H9 (cell line): ENCODE measurements around the gene LYSET. TPM values are rescaled to one million over a fixed set of nuclear protein-coding genes. Genes with fewer than 3 reads are reported as not detected.

Source experiments
- DNase-seq: peaks from one replicate; pipeline ENCODE4 v3.0.0-alpha.2; 2017
- H2AFZ ChIP-seq: one replicate; pipeline ENCODE4 v1.6.1; 2013; ENCODE audit warnings: mild to moderate bottlenecking, low read length, control low read depth, moderate library complexity
- H2AK5ac ChIP-seq: 2 replicates; pipeline ENCODE4 v1.6.1; 2013; ENCODE audit warnings: low read length, control low read depth, mixed read lengths; ENCODE audit not compliant: insufficient read length
- H2BK120ac ChIP-seq: one replicate; pipeline ENCODE4 v1.6.1; 2013; ENCODE audit warnings: low read depth, mild to moderate bottlenecking, low read length, control low read depth, inconsistent platforms; ENCODE audit not compliant: poor library complexity, severe bottlenecking
- H2BK12ac ChIP-seq: 2 replicates; pipeline ENCODE4 v1.6.1; 2013; ENCODE audit warnings: low read length, control low read depth, mixed read lengths, low read depth; ENCODE audit not compliant: insufficient read length
- H2BK15ac ChIP-seq: 2 replicates; pipeline ENCODE4 v1.6.1; 2013; ENCODE audit warnings: low read depth, low read length, control low read depth
- H2BK20ac ChIP-seq: one replicate; pipeline ENCODE4 v1.6.1; 2013; ENCODE audit warnings: low read depth, mild to moderate bottlenecking, low read length, control low read depth, inconsistent platforms; ENCODE audit not compliant: poor library complexity, severe bottlenecking
- H2BK5ac ChIP-seq: 2 replicates; pipeline ENCODE4 v1.6.1; 2013; ENCODE audit warnings: low read length, control low read depth, mixed read lengths; ENCODE audit not compliant: insufficient read length
- H3K14ac ChIP-seq: 2 replicates; pipeline ENCODE4 v1.6.1; 2013; ENCODE audit warnings: low read length, control low read depth; ENCODE audit not compliant: insufficient read depth
- H3K18ac ChIP-seq: 2 replicates; pipeline ENCODE4 v1.6.1; 2013; ENCODE audit warnings: low read depth, mild to moderate bottlenecking, mixed read lengths, low read length, control low read depth; ENCODE audit not compliant: insufficient read length
- H3K23ac ChIP-seq: 2 replicates; pipeline ENCODE4 v1.6.1; 2013; ENCODE audit warnings: low read length, control low read depth, mixed read lengths, low read depth; ENCODE audit not compliant: insufficient read length
- H3K23me2 ChIP-seq: 2 replicates; pipeline ENCODE4 v1.6.1; 2013; ENCODE audit warnings: low read depth, mild to moderate bottlenecking, mixed read lengths, low read length, control low read depth; ENCODE audit not compliant: insufficient read length, poor library complexity, severe bottlenecking
- H3K27ac ChIP-seq: 2 replicates; pipeline ENCODE4 v1.5.1; 2013; ENCODE audit warnings: low read length, control low read depth, mixed read lengths, low read depth; ENCODE audit not compliant: insufficient read length
- H3K27me3 ChIP-seq: 2 replicates; pipeline ENCODE4 v1.6.1; 2013; ENCODE audit warnings: low read length, control low read depth, inconsistent platforms; ENCODE audit not compliant: insufficient read depth
- H3K4ac ChIP-seq: 2 replicates; pipeline ENCODE4 v1.6.1; 2013; ENCODE audit warnings: low read depth, mild to moderate bottlenecking, control low read depth, inconsistent platforms, low read length, moderate library complexity
- H3K4me1 ChIP-seq: 2 replicates; pipeline ENCODE4 v1.6.1; 2013; ENCODE audit warnings: low read length, control low read depth, inconsistent platforms; ENCODE audit not compliant: insufficient read depth
- H3K4me2 ChIP-seq: 2 replicates; pipeline ENCODE4 v1.6.1; 2013; ENCODE audit warnings: low read length, control low read depth, mixed read lengths; ENCODE audit not compliant: insufficient read length, insufficient read depth
- H3K56ac ChIP-seq: 2 replicates; pipeline ENCODE4 v1.6.1; 2013; ENCODE audit warnings: low read depth, mild to moderate bottlenecking, mixed read lengths, low read length, control low read depth; ENCODE audit not compliant: insufficient read length
- H3K79me1 ChIP-seq: 2 replicates; pipeline ENCODE4 v1.6.1; 2013; ENCODE audit warnings: low read depth, mild to moderate bottlenecking, moderate library complexity, low read length, control low read depth, inconsistent platforms; ENCODE audit not compliant: insufficient read depth, poor library complexity, severe bottlenecking
- H3K79me2 ChIP-seq: 2 replicates; pipeline ENCODE4 v1.6.1; 2013; ENCODE audit warnings: low read length, control low read depth, inconsistent platforms; ENCODE audit not compliant: insufficient read depth
- H3K9ac ChIP-seq: 2 replicates; pipeline ENCODE4 v1.6.1; 2013; ENCODE audit warnings: low read length, control low read depth, mixed read lengths; ENCODE audit not compliant: insufficient read length; ENCODE audit errors: extremely low read depth
- H3K9me3 ChIP-seq: one replicate; pipeline ENCODE4 v1.6.1; 2013; ENCODE audit warnings: low read depth, low read length, inconsistent platforms; ENCODE audit not compliant: control insufficient read depth
- H3T11ph ChIP-seq: one replicate; pipeline ENCODE4 v1.6.1; 2013; ENCODE audit warnings: mild to moderate bottlenecking, low read length, control low read depth, inconsistent platforms
- H4K20me1 ChIP-seq: one replicate; pipeline ENCODE4 v1.6.1; 2013; ENCODE audit not compliant: control insufficient read depth, insufficient read length, insufficient read depth
- H4K5ac ChIP-seq: 2 replicates; pipeline ENCODE4 v1.6.1; 2013; ENCODE audit warnings: low read depth, mild to moderate bottlenecking, mixed read lengths, low read length, control low read depth; ENCODE audit not compliant: insufficient read length
- H4K8ac ChIP-seq: replicated peaks from 2 replicates; pipeline ENCODE4 v1.6.1; 2013; ENCODE audit warnings: low read length, control low read depth, mixed read lengths, low read depth; ENCODE audit not compliant: insufficient read length
- H4K91ac ChIP-seq: 2 replicates; pipeline ENCODE4 v1.6.1; 2013; ENCODE audit warnings: low read depth, mild to moderate bottlenecking, moderate library complexity, mixed read lengths, low read length, control low read depth; ENCODE audit not compliant: insufficient read length
- H3K27ac Mint-ChIP-seq, 3 experiments: 2 replicates in 2 of 3; 3 replicates in 1 of 3; pipeline ENCODE4 v1.8.0; 2020 to 2021; ENCODE audit warnings: mixed read lengths in 3 of 3, mild to moderate bottlenecking in 1 of 3, moderate library complexity in 1 of 3
- H3K27me3 Mint-ChIP-seq: 2 replicates; pipeline ENCODE4 v1.8.0; 2021; ENCODE audit warnings: low read depth, mild to moderate bottlenecking, moderate library complexity, mixed read lengths
- H3K36me3 Mint-ChIP-seq, 3 experiments: 2 replicates in 2 of 3; 3 replicates in 1 of 3; pipeline ENCODE4 v1.8.0; 2020 to 2021; ENCODE audit warnings: low read depth in 3 of 3, mixed read lengths in 3 of 3; ENCODE audit not compliant: insufficient read depth in 1 of 3
- H3K4me1 Mint-ChIP-seq, 2 experiments: 2 replicates each; pipeline ENCODE4 v1.8.0; 2020; ENCODE audit warnings: mixed read lengths in 2 of 2
- H3K4me3 Mint-ChIP-seq, 2 experiments: 2 replicates in 1 of 2; 3 replicates in 1 of 2; pipeline ENCODE4 v1.8.0; 2020 to 2021; ENCODE audit warnings: mild to moderate bottlenecking in 2 of 2, mixed read lengths in 2 of 2, moderate library complexity in 1 of 2
- H3K9me3 Mint-ChIP-seq, 2 experiments: 2 replicates in 1 of 2; 3 replicates in 1 of 2; pipeline ENCODE4 v1.8.0; 2020; ENCODE audit warnings: mild to moderate bottlenecking in 2 of 2, mixed read lengths in 2 of 2, moderate library complexity in 1 of 2
- CTCF ChIP-seq: fragments of 200-600 bp; sonication (generic); conservative IDR thresholded peaks from 3 replicates; pipeline ENCODE4 v1.8.0; 2021; ENCODE audit warnings: antibody characterized with exemption, mild to moderate bottlenecking
- WGBS: extraction: QIAGEN DNeasy Blood & Tissue Kit; methylation state at CpG from one replicate; pipeline ENCODE4 v1.1.7; 2013; ENCODE audit warnings: missing lambda C conversion rate, low lambda C conversion rate, mixed read lengths; ENCODE audit not compliant: insufficient read length; ENCODE audit errors: extremely low coverage; 5-methylcytosine and 5-hydroxymethylcytosine counted together
- total RNA-seq: library from RNA; stranded (reverse); gene quantifications from 2 replicates; pipeline ENCODE4 v1.2.1, GENCODE V29; 2021

Gene LYSET
- total RNA-seq, 1 experiment from 2014 or later, result 26.1 TPM

- Mint-ChIP-seq H3K4me1 (no peaks in the 10 kb centered on the region), H3K9me3 (no peaks in the 10 kb centered on the region), H3K27me3 (no peaks in the 10 kb centered on the region), H3K27ac (no peak overlapping the region), H3K36me3 (no peaks in the 10 kb centered on the region), H3K4me3 (no peak overlapping the region)
- no peak for TF ChIP-seq CTCF
- Histone ChIP-seq H3K79me1 (no peaks in the 10 kb centered on the region), H4K5ac (no peak overlapping the region), H3K14ac (no peak overlapping the region), H3K27ac (no peak overlapping the region), H2AK5ac (no peak overlapping the region), H2BK20ac (no peak overlapping the region), H4K20me1 (no peaks in the 10 kb centered on the region), H4K91ac (no peak overlapping the region), H3K56ac (no peak overlapping the region), H3K4ac (no peak overlapping the region), H3T11ph (no peak overlapping the region), H3K18ac (no peak overlapping the region), H3K4me2 (no peak overlapping the region), H2BK12ac (no peak overlapping the region), H2BK5ac (no peak overlapping the region), H3K27me3 (no peaks in the 10 kb centered on the region; the same call in 1 of the 2 replicates), H3K9ac (no peak overlapping the region), H2AFZ (no peak overlapping the region), H3K9me3 (no peaks in the 10 kb centered on the region), H2BK15ac (no peak overlapping the region), H4K8ac (no peak overlapping the region), H3K23me2 (no peaks in the 10 kb centered on the region), H3K4me1 (no peaks in the 10 kb centered on the region), H3K79me2 (no peaks in the 10 kb centered on the region), H3K23ac (no peak overlapping the region), H2BK120ac (no peak overlapping the region)
- no peak for DNase-seq
- no CpG with 5 or more reads among the region's 1 CpG for WGBS
These were observed 10.3 kb downstream of the LYSET start for GRCh38 chr14:93195316-93195999.
